Measurements from ENCODE around the gene SYNJ2.

- TF ChIP-seq, protein P1, sequence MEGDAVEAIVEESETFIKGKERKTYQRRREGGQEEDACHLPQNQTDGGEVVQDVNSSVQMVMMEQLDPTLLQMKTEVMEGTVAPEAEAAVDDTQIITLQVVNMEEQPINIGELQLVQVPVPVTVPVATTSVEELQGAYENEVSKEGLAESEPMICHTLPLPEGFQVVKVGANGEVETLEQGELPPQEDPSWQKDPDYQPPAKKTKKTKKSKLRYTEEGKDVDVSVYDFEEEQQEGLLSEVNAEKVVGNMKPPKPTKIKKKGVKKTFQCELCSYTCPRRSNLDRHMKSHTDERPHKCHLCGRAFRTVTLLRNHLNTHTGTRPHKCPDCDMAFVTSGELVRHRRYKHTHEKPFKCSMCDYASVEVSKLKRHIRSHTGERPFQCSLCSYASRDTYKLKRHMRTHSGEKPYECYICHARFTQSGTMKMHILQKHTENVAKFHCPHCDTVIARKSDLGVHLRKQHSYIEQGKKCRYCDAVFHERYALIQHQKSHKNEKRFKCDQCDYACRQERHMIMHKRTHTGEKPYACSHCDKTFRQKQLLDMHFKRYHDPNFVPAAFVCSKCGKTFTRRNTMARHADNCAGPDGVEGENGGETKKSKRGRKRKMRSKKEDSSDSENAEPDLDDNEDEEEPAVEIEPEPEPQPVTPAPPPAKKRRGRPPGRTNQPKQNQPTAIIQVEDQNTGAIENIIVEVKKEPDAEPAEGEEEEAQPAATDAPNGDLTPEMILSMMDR (IDR thresholded peaks at IDR 0.05), result no peak
- TF ChIP-seq POLR2A (IDR thresholded peaks at IDR 0.05), result no peak
Observed at GRCh38 chr6:158042245-158042798, 60.7 kb downstream of the SYNJ2 start.
